NCI-H2107 treated with DMSO at 0.1 percent for 48 hours (cell line): ENCODE measurements around the gene TPST2.
"Not testable (repeated sequence)": the region's sequence is repeated elsewhere in the genome, so short reads cannot be mapped to it uniquely, and the experiment has no call there.

ENCODE experiments used
- DNase-seq: peaks from one replicate; lab custom pipeline; 2025; ENCODE audit not compliant: unreplicated experiment; lab: John Stamatoyannopoulos, UW

The TPST2 gene

DNA sequence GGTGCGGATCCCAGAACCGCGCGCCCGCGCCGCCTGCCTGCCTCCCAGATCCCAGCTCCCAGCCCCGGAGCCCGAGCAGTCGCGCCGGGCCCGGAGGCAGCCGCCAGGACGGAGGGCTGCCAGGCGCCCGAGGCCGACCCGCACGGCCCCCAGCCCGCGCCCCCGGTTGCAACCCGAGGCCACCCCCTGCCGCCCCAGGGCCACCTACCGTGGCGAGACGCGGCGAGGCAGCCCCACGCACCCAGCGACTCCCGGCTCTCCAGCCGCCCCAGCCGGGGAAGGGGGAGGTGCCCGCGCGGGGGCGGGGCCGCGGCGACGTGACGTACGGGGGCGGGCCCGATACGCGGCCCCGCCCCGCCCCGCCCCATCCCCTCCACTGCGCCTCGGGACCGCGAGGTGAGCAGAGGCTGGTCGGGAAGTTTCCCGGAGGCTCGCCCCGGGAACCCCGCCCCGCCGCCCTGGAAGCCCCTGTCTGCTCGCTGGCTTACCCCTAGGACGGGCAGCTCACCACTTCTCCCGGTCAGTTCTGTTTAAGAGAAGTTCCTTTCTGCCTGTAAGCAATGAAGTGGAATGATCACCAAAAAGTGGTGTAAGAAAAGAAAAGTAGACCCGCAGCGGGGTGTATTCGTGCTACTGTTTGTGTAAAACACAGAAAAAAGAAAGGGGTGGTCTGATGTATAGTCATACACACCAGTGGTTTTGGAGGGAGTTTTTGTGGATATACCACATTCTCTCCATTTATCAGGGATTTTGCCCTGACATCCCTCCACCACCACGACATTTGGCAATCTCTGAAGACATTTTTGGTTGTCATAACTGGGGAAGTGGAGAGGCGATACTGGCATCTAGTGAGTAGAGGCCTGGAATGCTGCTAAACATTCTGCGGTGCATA, at the start of gene TPST2:
Gene TPST2, minus strand, starts transcription at position 288 of the 892 bp plus-strand sequence. CDS start 48,502 bp downstream, outside the sequence.
- DNase-seq, result no peak

DNA sequence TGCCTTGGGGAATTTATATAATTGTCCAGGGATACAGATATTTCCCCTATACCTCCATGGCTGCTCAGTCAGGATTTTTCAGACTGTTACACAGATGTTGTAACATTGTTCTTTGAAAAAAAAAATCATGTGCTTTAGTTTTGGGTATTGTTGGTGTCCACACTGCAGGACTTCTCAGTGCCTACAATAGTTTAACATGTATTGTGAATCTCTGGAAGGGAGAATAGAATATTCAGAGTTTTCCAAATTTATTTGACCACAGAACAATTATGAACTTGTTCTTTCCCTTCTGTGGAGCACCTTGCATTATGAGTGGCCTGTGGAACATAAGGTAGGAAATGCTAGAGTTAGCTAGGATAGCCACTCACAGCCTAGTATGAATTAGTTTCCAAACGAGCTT, 46.4 kb upstream of the TPST2 start:
- no peak for DNase-seq

DNA sequence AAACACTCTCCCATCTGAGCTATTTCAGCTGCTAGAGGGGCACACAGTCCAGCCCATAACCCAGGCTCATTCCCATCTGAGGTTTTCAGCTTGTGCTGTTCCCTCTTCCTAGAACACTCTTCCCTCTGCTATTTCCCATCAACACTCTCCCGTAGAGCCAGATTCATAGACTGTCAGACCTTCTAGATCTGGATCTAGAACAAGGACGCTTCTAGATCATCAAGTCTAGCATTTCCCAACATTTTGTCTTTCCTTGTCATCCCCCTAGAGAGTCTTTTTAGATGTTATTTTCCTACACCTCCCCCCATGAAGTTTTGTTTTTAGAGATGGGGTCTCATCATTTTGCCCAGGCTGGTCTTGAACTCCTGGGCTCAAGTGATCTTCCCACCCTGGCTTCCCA, 45.2 kb upstream of the TPST2 start:
- DNase-seq, result no peak

DNA sequence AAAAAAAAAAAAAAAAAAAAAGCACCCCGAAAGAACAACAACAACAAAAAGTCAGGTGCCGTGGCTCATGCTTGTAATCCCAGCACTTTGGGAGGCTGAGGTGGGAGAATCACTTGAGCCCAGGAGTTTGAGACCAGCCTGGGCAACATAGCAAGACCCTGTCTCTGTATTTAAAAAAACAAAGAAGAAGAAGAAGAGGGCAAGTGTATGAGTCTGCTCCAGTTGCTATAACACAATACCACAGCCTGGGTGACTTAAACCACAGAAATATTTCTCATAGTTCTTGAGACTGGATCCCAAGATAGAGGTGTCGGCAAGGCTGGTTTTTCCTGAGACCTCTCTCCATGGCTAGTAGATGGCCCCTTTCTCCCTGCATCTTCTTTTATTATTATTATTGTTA, 44.3 kb upstream of the TPST2 start:
- no peak for DNase-seq

DNA sequence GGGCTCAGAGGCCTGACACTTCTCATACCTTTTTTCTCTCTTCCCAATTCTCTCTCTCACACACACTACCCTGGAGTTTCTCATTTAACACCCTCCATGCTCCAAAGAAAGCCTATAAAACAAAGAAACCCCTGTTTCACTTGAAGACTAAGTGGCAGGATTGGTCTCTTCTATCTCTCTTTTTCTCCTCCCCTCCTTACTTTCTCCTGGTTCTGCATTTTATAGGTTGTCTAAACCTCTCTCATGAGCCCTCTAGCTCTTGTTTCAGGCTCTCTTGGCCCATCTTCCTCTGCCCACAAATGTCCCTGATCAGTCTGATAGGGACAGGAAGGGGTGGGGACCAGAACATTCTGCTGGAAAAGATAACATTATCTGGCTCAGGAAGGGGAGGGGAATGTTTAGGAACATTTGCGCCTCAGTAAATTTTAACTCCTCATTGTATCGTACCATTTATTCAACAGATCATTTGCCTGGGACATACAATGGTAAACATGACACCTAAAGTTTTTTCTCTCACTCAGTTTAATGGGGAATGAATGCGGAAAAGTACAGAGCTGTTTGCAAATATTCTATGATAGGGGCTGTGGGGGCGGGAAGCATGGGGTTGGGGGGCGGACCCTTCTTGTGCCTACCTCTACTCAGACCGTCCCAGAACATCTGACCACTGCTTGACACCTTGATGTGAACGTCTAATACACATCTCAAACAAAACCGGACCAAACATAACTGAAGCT, 42.7 kb upstream of the TPST2 start:
- DNase-seq, result no peak

DNA sequence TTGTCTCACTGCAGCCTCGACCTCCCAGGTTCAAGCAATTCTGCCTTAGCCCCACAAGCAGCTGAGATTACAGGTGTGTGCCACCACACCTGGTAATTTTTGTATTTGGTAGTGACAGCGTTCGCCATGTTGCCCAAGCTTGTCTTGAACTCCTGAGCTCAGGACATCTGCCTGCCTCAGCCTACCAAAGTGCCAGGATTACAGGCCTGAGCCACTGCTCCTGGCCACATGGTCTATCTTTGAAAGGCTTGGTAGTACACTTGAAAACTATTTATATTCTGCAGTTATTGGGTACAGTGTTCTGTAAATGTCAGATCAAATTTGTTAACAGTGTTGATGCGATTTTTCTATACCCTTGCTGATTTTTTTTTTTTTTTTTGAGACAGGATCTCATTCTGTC, 41.4 kb upstream of the TPST2 start:
- no peak for DNase-seq

DNA sequence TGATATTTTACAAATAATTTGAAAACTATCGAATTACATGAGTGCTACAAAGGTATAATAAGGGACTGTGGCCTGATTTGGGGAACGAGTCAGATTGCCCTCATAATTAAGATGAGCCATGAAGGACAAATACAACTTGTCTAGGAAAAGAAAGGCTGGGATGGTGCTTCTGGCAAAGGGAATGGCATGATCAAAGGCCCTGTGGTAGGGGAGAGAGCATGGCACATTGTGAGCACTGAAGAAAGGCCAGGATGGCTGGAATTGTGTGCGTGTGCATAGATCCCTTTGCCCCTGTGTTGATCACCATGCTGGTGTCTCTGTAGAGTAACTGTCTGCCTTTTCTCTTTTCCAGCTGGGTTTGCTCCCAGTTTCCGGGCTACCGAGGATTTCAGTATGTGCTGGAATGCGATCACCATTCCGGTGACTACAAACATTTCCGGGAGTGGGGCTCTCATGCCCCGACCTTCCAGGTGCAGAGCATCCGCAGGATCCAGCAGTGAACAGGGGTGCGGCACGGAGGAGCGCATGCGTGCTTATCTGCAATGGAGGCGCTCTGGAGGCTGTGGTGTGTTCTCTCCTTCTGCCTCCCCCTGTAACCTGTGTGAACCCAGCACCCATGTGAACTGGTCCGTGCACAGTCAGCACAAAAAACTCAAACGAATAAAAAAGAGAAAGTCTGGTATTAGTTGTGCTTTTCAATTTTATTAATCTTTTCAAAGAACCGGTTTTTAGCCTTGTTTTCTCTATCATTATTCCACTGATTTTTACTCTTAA, 40.2 kb upstream of the TPST2 start:
- DNase-seq, result no peak

DNA sequence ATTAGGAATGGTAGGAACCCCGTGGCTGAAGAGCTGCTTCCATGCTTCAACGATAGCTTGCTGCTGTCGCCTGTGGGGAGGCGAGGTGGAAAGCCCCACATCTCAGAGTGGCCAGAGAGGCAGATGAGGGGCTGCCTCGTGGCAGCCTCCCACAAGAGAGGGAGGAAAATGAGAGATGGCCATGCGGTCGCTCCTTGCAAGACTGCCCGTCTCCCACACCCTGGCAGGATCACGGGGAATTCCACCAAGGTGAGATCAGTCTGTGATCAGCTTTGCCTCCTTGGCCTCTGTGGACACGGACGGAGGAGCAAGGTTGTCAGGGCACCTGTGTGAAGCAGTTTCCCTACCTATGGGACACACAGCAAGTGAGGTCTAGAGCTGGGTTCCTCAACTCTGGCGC, 34.9 kb upstream of the TPST2 start:
- DNase-seq, result no peak

DNA sequence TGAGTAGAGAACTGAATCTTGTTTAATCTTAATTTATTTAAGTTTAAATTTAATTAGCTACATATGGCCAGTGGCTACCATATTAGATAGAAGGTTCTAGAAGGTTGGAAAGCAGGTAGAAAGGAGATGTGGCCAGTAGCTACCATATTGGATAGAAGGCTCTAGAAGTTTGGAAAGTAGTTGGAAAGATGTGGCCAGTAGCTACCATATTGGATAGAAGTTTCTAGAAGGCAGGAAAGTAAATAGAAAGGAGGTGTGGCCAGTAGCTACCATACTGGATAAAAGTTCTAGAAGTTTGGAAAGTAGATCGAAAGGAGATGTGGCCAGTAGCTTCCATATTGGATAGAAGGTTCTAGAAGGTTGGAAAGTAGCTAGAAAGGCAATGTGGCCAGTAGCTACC, 34.1 kb upstream of the TPST2 start:
- DNase-seq, result no peak

DNA sequence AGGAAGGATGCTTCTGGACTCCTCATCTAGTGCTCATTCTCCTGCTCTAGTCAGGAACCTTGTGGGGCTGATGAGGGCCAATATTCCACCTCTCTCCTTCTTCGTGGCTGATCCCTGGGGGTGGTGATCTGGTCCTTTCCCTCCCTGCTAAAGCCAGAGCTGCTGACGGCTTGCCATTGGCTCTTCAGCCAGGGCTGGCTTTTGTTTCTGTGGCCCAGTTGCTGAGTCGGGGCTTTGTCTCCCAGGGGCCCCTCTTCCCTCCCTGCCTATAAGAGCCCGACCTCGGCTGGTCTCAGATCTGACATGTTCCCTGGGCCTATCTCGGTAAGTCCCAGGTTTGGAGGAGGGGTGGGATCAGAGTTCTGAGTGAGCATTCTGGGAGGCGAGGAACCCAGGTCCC, 31.7 kb upstream of the TPST2 start, which contains the start of gene CRYBA4:
Gene CRYBA4, plus strand, starts transcription at position 301 of the 400 bp plus-strand sequence. CDS start 634 bp downstream, outside the sequence.
- DNase-seq, result no peak

DNA sequence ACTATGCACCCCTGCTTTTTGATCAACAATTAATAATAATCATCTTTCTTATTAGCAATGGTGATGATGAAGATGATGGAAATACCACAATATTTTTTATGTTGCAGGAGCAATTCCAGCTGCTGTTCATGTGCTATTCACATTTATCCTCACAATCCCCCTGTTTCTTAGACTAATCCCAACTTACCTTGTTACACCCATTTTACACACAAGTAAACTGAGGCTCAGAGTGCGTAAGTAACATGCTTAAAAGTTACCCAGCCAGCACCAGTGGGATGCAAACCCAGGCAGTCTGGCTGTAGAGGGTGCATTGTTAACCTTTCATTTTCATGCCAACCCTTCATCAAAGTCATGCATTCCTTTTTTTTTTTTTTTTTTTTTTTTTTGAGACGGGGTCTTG, 30.3 kb upstream of the TPST2 start:
- no peak for DNase-seq

DNA sequence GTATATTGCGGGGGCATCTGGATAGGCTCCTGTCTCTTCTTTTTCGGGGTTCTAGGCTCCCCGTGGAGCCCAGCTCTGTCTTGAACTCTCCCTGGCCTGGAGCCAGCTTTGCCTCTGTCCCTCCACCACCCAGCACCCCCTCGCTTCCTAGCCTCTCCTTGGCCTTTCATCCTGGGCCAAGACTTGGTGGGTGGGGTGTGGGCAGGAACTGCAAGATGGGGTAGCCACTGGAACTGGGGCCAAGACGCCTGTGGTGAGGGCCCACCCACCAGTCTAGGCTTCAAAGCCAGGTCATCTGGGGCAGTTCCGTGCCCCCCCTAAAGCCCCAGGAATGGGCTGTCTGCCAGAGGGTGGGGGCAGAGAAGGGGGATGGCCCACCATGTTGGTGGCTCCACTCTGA, 29.6 kb upstream of the TPST2 start:
- DNase-seq, result no peak

DNA sequence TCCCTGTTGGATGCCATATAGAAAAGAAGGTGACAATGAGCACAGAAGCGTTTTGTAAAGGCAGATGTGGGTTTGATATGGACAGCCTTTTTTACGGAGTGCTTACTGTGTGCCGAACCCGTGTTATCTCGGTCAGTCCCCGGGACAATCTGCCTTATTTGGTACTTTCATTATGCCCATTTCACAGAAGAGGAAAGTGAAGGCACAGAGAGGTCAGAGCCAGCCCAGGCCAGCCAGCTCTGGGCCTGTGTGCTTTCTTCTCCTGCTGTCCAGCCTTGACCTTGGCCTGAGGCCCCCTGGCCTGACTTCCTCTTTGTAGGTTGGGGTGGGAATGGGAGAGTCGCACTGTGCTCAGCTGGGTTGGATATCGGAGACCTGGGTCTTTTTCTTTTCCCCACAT, 28.5 kb upstream of the TPST2 start:
- DNase-seq, result no peak

DNA sequence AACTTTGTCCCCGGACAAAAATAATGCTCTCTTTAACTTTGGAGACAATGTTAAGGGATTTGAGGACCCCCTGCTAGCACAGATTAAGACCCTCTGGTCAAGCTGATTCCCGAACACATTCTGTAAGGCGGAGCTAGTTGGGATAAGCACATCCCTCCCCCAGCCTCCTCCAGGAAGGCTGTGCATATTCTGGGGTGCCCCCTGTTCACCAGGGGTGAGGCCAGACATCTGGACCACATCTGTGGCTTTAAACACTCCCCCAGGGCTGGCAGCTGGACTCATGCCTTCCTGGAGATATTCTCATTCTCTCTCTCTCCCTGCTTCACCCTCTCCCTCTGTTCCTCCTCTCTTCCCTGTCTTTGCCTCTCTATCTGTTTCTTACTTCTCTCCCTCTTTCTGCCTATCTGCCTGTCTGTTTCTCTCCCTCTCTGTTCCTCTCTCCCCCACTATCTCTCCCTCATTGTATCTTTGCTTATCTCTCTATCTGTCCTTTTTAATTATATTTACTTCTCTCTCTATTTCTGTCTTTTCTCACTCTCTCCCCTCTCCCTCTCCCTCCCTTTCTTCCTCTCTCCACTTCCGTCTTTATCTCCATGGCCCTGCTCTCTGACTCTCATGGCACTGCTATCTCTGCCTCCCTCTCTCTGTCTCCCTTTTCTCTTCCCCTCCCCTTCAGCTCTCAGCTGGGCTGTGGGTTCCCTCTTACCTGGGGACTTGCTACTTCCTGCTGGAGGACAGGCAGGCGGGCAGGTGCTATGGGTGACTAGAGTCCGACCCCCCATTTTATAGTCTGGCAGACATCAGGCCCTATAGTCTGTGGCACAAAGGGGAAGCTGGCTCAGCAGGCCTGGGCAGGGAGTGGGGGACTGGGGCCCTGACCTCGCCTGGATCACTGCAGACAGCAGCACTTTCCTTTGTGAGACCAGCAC, 27.6 kb upstream of the TPST2 start, which contains the start of gene CRYBB1:
Gene CRYBB1, minus strand, starts transcription at position 757 of the 929 bp plus-strand sequence. CDS start 1,708 bp downstream, outside the sequence.
- DNase-seq, result no peak

DNA sequence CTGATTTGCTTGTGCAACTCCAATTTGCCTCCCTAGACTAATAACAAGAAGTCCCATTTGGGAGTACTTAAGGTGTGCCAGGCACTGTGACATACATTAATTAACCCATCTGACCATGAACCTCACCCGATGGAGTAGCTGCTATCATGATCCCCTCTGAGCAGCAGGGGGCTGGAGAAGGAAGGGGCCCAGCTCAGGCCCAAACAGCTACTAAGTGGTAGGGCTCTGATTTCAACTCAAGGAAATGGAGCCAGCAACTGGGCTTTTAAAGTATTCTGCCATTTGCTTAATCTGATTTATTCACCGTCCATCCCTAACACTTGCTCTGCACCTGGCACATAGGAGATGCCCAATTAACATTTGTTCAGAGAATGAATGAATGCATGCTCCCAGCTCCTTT, 26.7 kb upstream of the TPST2 start:
- DNase-seq, result no peak

DNA sequence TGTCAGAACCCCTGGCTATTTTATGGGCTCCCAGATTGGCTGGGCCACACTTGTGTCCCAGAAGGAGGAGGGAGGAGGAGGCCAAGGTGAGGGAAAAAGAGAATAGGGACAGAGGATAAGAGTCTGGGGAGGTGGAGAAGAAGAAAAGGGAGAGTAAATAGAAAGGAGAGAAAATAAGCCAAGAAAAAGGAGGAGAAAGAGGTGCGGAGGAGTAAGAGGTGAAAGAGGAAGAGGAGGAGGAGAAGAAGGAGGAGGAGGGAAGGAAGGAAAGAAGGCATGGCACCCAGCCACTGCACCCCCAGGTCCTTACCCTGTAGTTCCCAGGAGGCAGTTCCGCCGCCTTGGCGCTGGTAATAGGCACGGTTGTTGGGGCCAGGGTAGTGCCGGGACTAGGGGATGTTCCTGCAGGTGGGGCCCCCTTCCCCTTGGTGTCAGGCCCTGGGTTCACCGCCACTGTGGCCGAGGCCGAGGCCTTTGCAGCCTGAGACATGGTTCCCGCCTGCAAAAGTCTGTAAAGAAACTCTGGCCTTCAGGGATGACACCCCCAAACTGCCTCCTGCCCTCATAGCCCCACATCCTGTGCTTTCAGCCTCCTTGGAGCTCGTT, 26.0 kb upstream of the TPST2 start:
- DNase-seq, result no peak

DNA sequence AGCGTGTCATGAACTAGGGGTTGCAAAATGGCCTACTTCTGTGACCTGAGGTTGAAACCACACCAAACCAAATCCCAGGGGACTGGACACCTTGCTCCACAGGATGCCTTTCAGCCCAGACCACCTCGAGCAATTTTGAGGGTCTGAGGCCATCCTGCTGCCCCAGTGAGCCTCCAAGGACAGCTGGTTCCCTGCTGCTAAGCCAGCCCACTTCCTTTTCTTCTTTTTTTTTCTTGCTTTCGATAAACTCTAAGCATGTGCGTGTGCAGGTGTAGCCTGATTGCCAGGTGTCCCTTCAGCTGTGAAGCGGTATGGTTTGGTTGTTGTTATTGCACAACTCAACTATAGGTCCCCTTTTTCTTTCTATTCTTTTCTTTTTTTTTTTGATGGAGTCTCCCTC, 25.2 kb upstream of the TPST2 start:
- DNase-seq, result peak; percentile 4

DNA sequence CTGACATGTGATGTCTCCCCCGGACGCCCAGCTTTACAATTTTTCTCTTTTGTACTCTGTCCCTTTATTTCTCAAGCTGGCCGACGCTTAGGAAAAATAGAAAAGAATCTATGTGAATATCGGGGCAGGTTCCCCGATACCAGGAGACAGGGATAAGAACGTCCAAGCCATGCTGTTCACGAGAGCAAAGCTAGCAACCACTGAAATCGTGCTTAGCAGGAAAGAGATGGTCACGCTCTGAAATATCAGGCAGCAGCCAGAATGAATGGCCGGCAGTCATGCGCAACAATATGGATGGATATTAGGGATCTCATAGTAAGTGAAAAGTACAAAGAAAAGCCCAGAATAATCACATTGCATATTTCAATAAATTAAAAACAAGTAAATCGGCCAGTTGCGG, 24.4 kb upstream of the TPST2 start:
- DNase-seq, result no peak

DNA sequence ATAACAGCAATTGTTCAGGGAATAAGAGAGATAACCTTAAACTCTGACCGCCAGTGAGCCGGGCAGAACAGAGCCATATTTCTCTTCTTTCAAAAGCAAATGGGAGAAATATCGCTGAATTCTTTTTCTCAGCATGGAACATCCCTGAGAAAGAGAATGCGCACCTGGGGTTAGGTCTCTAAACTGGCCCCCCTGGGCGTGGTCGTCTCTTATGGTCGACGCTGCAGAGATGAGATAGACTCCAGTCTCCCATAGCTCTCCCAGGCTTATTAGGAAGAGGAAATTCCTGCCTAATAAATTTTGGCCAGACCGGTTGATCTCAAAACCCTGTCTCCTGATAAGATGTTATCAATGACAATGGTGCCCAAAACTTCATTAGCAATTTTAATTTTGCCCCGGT, 23.8 kb upstream of the TPST2 start:
- DNase-seq, result not testable (repeated sequence)

DNA sequence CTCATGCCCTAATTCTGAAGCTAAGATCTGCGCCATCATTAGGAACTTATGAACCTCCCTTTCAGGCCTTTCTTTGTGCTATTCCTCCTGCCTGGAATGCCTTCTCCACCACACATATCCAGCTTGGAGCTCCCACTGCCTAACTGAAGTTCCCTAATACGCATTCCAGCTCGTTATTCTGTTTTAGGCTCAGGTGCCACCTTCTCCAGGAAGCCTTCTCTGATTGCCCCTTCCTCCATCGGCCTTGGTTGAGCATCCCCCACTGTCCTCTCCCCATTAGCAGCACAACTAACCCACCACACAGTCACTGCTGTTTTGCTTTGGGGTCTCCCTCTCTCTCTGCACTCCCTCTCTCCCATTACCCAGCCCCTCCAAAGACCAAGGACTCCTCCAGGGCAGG, 22.7 kb upstream of the TPST2 start:
- no peak for DNase-seq
